ENCODE measurements around the gene DTD1.

Gene DTD1

GRCh38 chr20:18632196-18632789 lies 44.4 kb downstream of the DTD1 start:
- Histone ChIP-seq H3K4me1 (ENCODE audit: control insufficient read depth, insufficient read depth, low read length, poor library complexity, severe bottlenecking) (no peaks in the 10 kb centered on the region), H3K4me3 (ENCODE audit: insufficient read depth, low read depth, low read length, poor library complexity, severe bottlenecking) (no peak overlapping the region), H3K9me3 (ENCODE audit: control insufficient read depth, low read length) (no peaks in the 10 kb centered on the region), H3K36me3 (ENCODE audit: control insufficient read depth, insufficient read depth, low read length) (peaks cover 11% of the 10 kb centered on the region), H3K27ac (ENCODE audit: insufficient read depth, low read length, poor library complexity, severe bottlenecking) (no peak overlapping the region), H3K27me3 (replicated peaks; ENCODE audit: control insufficient read depth, insufficient read depth, low read length, poor library complexity, severe bottlenecking) (no peaks in the 10 kb centered on the region)
- DNase-seq = peak in 2 of 3 donors; percentile 11 to 15

DNA sequence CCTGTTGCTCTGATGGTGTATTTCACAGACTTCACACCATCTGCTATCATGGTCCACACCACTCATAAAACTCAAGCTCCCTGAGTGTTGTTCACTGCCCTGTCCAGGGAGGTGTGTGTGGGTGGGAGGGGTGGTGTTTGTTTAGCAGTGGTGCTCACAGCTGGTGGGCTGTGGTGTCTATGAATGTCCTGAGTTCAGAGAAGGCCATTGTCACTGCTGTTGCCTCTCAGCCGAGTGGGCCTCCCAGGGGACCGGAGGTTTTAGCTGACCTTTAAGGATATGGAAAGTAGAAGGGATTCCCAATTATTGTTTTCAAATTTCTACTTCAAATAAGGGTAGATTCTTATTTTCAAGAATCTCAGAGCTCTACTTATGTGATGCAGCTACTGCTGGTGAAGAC lies 45.6 kb downstream of the DTD1 start:
- peaks cover 17% of the 10 kb centered on the region for H3K36me3 ChIP-seq (ENCODE audit: control insufficient read depth, insufficient read depth, low read length)
- H3K9me3 ChIP-seq (ENCODE audit: control insufficient read depth, low read length) = no peaks in the 10 kb centered on the region
- DNase-seq = no peak
- no peaks in the 10 kb centered on the region for H3K4me1 ChIP-seq (ENCODE audit: control insufficient read depth, insufficient read depth, low read length, poor library complexity, severe bottlenecking)
- no peak overlapping the region for H3K27ac ChIP-seq (ENCODE audit: insufficient read depth, low read length, poor library complexity, severe bottlenecking)
- H3K4me3 ChIP-seq (ENCODE audit: insufficient read depth, low read depth, low read length, poor library complexity, severe bottlenecking) = no peak overlapping the region
- H3K27me3 ChIP-seq (replicated peaks; ENCODE audit: control insufficient read depth, insufficient read depth, low read length, poor library complexity, severe bottlenecking) = no peaks in the 10 kb centered on the region

DNA sequence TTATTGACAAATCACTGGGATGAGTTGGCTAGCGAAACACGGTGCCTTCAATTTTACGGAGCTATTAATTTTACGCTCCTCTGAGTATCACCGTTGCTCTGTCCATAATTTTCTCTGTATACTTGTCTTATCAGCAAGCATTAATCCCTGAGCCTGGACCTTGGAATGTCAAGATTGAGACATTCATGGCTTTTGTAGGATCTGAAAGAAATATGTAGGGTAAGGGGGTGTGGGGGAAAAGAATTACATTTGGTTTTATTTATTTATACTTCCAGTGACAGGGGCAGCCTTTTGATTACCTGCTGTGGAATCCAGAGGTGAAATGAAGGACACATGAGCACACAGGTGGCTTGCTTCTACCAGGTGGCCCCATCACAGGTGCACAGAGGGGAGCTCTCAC lies 46.6 kb downstream of the DTD1 start:
- no peaks in the 10 kb centered on the region for H3K27me3 ChIP-seq (replicated peaks; ENCODE audit: control insufficient read depth, insufficient read depth, low read length, poor library complexity, severe bottlenecking)
- DNase-seq = no peak
- peaks cover 14% of the 10 kb centered on the region for H3K36me3 ChIP-seq (ENCODE audit: control insufficient read depth, insufficient read depth, low read length)
- H3K4me1 ChIP-seq (ENCODE audit: control insufficient read depth, insufficient read depth, low read length, poor library complexity, severe bottlenecking) = no peaks in the 10 kb centered on the region
- no peaks in the 10 kb centered on the region for H3K9me3 ChIP-seq (ENCODE audit: control insufficient read depth, low read length)
- H3K4me3 ChIP-seq (ENCODE audit: insufficient read depth, low read depth, low read length, poor library complexity, severe bottlenecking) = no peak overlapping the region
- H3K27ac ChIP-seq (ENCODE audit: insufficient read depth, low read length, poor library complexity, severe bottlenecking) = no peak overlapping the region

DNA sequence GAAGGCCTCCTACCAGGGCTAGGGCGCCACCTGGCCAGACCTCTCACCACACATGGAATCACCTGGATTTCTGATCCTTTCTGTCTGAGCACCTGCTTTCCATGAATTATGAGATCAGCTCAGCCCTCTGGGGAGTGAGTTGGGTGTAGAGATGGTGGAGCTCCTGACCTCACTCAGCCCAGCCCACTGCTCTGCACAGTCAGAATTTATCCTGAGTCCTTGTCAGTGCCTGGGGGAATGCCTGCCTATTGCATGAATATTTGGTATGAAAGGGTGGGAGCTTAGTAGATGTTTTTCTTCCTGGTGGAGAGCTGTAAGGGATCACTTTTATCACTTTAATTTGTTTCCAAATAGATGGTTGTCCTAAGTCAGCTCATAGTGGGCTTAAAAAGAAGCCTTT lies 47.5 kb downstream of the DTD1 start:
- Histone ChIP-seq H3K9me3 (ENCODE audit: control insufficient read depth, low read length) (no peaks in the 10 kb centered on the region), H3K36me3 (ENCODE audit: control insufficient read depth, insufficient read depth, low read length) (peaks cover 14% of the 10 kb centered on the region), H3K4me1 (ENCODE audit: control insufficient read depth, insufficient read depth, low read length, poor library complexity, severe bottlenecking) (no peaks in the 10 kb centered on the region), H3K4me3 (ENCODE audit: insufficient read depth, low read depth, low read length, poor library complexity, severe bottlenecking) (no peak overlapping the region), H3K27me3 (replicated peaks; ENCODE audit: control insufficient read depth, insufficient read depth, low read length, poor library complexity, severe bottlenecking) (no peaks in the 10 kb centered on the region), H3K27ac (ENCODE audit: insufficient read depth, low read length, poor library complexity, severe bottlenecking) (no peak overlapping the region)
- no peak for DNase-seq

DNA sequence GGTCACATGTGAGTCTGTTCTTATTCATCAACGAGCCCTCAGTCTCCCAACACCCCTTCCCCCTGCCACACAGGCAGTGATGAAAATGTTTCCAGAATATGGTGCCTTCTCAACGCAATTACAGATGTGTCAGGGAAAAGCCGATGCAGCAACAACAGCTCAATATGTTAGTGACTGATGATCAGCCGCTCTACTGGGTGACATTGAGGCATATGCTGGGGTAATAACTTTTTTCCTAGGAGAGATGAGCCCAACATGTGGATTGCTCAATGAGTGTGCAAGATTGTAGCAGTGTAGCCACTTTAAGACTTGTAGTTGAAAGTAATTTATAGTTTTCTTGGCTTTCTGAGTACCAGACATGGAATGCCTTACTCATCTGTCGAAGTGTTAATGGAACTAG lies 49.4 kb downstream of the DTD1 start:
- no peak for DNase-seq
- H3K4me3 ChIP-seq (ENCODE audit: insufficient read depth, low read depth, low read length, poor library complexity, severe bottlenecking) = no peak overlapping the region
- H3K9me3 ChIP-seq (ENCODE audit: control insufficient read depth, low read length) = no peaks in the 10 kb centered on the region
- no peaks in the 10 kb centered on the region for H3K4me1 ChIP-seq (ENCODE audit: control insufficient read depth, insufficient read depth, low read length, poor library complexity, severe bottlenecking)
- no peaks in the 10 kb centered on the region for H3K27me3 ChIP-seq (replicated peaks; ENCODE audit: control insufficient read depth, insufficient read depth, low read length, poor library complexity, severe bottlenecking)
- H3K27ac ChIP-seq (ENCODE audit: insufficient read depth, low read length, poor library complexity, severe bottlenecking) = no peak overlapping the region
- H3K36me3 ChIP-seq (ENCODE audit: control insufficient read depth, insufficient read depth, low read length) = peaks cover 14% of the 10 kb centered on the region

- H3K9me3 ChIP-seq (ENCODE audit: control insufficient read depth, low read length) = no peaks in the 10 kb centered on the region
- no peaks in the 10 kb centered on the region for H3K4me1 ChIP-seq (ENCODE audit: control insufficient read depth, insufficient read depth, low read length, poor library complexity, severe bottlenecking)
- H3K27me3 ChIP-seq (replicated peaks; ENCODE audit: control insufficient read depth, insufficient read depth, low read length, poor library complexity, severe bottlenecking) = no peaks in the 10 kb centered on the region
- no peak overlapping the region for H3K27ac ChIP-seq (ENCODE audit: insufficient read depth, low read length, poor library complexity, severe bottlenecking)
- H3K4me3 ChIP-seq (ENCODE audit: insufficient read depth, low read depth, low read length, poor library complexity, severe bottlenecking) = no peak overlapping the region
- DNase-seq = no peak
- peaks cover 14% of the 10 kb centered on the region for H3K36me3 ChIP-seq (ENCODE audit: control insufficient read depth, insufficient read depth, low read length)
Observed at GRCh38 chr20:18638768-18639167, 50.9 kb downstream of the DTD1 start.

- Histone ChIP-seq H3K9me3 (ENCODE audit: control insufficient read depth, low read length) (no peaks in the 10 kb centered on the region), H3K36me3 (ENCODE audit: control insufficient read depth, insufficient read depth, low read length) (peaks cover 12% of the 10 kb centered on the region), H3K27ac (ENCODE audit: insufficient read depth, low read length, poor library complexity, severe bottlenecking) (no peak overlapping the region), H3K27me3 (replicated peaks; ENCODE audit: control insufficient read depth, insufficient read depth, low read length, poor library complexity, severe bottlenecking) (no peaks in the 10 kb centered on the region), H3K4me3 (ENCODE audit: insufficient read depth, low read depth, low read length, poor library complexity, severe bottlenecking) (no peak overlapping the region), H3K4me1 (ENCODE audit: control insufficient read depth, insufficient read depth, low read length, poor library complexity, severe bottlenecking) (no peaks in the 10 kb centered on the region)
- DNase-seq = no peak
Observed at GRCh38 chr20:18639501-18639979, 51.7 kb downstream of the DTD1 start.

DNA sequence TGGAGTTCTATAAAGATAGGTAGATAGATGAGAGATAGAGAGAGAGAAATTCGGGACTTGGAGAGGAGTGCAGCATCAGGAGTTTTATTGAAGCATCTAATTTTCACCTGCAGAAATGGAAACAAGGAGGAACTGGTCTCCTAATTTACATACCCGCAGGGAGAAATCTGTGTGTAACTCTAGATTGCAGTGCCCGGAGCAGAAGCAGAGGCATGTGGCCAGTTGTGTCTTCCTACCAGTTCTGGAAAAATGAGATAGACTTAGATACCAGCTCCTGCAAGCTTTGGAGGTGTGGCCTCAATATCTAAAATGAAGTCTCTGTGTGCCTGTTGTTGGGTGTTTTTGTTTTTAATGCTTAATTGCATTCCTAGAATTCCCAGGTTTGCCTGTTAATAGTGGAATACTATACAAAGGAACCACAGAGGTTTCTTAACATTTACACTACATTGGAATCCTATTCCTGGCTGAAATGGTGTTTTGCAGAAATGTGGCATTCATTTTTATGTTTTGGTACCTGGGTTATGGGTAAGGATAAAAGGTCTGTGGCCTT lies 57.4 kb downstream of the DTD1 start:
- H3K9me3 ChIP-seq (ENCODE audit: control insufficient read depth, low read length) = no peaks in the 10 kb centered on the region
- no peaks in the 10 kb centered on the region for H3K36me3 ChIP-seq (ENCODE audit: control insufficient read depth, insufficient read depth, low read length)
- H3K4me1 ChIP-seq (ENCODE audit: control insufficient read depth, insufficient read depth, low read length, poor library complexity, severe bottlenecking) = no peaks in the 10 kb centered on the region
- H3K4me3 ChIP-seq (ENCODE audit: insufficient read depth, low read depth, low read length, poor library complexity, severe bottlenecking) = no peak overlapping the region
- no peak for DNase-seq
- H3K27ac ChIP-seq (ENCODE audit: insufficient read depth, low read length, poor library complexity, severe bottlenecking) = no peak overlapping the region
- H3K27me3 ChIP-seq (replicated peaks; ENCODE audit: control insufficient read depth, insufficient read depth, low read length, poor library complexity, severe bottlenecking) = no peaks in the 10 kb centered on the region

DNA sequence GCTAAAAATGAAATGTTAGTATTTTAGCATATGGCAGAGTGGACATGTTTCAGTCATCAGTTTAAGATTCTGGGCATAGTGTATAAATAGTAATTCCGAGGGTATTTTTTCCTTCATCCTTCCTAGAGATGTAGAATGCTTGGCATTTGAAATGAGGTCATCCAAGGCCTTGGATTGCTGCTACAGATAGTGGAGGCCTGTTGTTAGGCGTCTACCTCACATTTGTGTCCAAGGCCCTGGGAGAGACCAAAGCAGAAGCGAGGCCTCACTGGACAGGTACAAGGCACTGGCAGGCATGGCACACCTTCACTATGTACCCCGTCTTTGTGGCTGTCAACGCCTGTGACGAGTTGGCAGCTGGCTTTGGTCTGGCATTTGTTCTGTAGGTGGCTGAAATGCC lies 58.0 kb downstream of the DTD1 start:
- Histone ChIP-seq H3K9me3 (ENCODE audit: control insufficient read depth, low read length) (no peaks in the 10 kb centered on the region), H3K27ac (ENCODE audit: insufficient read depth, low read length, poor library complexity, severe bottlenecking) (no peak overlapping the region), H3K4me3 (ENCODE audit: insufficient read depth, low read depth, low read length, poor library complexity, severe bottlenecking) (no peak overlapping the region), H3K27me3 (replicated peaks; ENCODE audit: control insufficient read depth, insufficient read depth, low read length, poor library complexity, severe bottlenecking) (no peaks in the 10 kb centered on the region), H3K4me1 (ENCODE audit: control insufficient read depth, insufficient read depth, low read length, poor library complexity, severe bottlenecking) (no peaks in the 10 kb centered on the region), H3K36me3 (ENCODE audit: control insufficient read depth, insufficient read depth, low read length) (no peaks in the 10 kb centered on the region)
- no peak for DNase-seq

- Histone ChIP-seq H3K4me1 (ENCODE audit: control insufficient read depth, insufficient read depth, low read length, poor library complexity, severe bottlenecking) (no peaks in the 10 kb centered on the region), H3K36me3 (ENCODE audit: control insufficient read depth, insufficient read depth, low read length) (no peaks in the 10 kb centered on the region)
Observed at GRCh38 chr20:18647777-18648176, 59.9 kb downstream of the DTD1 start.

More at GRCh38 chr20:18647777-18648176, 59.9 kb downstream of the DTD1 start:
- H3K9me3 ChIP-seq (ENCODE audit: control insufficient read depth, low read length) = no peaks in the 10 kb centered on the region
- no peak overlapping the region for H3K27ac ChIP-seq (ENCODE audit: insufficient read depth, low read length, poor library complexity, severe bottlenecking)
- DNase-seq = no peak
- no peaks in the 10 kb centered on the region for H3K27me3 ChIP-seq (replicated peaks; ENCODE audit: control insufficient read depth, insufficient read depth, low read length, poor library complexity, severe bottlenecking)
- no peak overlapping the region for H3K4me3 ChIP-seq (ENCODE audit: insufficient read depth, low read depth, low read length, poor library complexity, severe bottlenecking)
